IMR-90 (cell line): ENCODE data around the gene LAMA3. TPM values are rescaled to one million over a fixed set of nuclear protein-coding genes. Genes with fewer than 3 reads are reported as not detected.

Experiments used
- ATAC-seq: fragments of 200-7000 bp; cut with Tn5 transposase; 2 replicates; pipeline ENCODE4 v1.9.1; 2020; ENCODE audit warnings: low read depth, mild to moderate bottlenecking, moderate library complexity
- BruUV-seq: library from RNA; stranded (reverse); fragments of 400-500 nt; replicated peaks from 2 replicates; lab custom pipeline; 2021; lab: Mats Ljungman, UMichigan
- CTCF ChIA-PET: fragments of 300-600 bp; formaldehyde crosslinking; extraction: SDS; loops from one replicate; lab custom pipeline; 2021; ENCODE audit warnings: antibody characterized with exemption; lab: Yijun Ruan, JAX
- POLR2A ChIA-PET: fragments of 300-600 bp; sonication (Branson Sonifier 250); formaldehyde crosslinking; loops from one replicate; lab custom pipeline; 2022; ENCODE audit warnings: antibody characterized with exemption; ENCODE audit not compliant: unreplicated experiment; lab: Charles Lee
- DNase-seq: peaks from one replicate; pipeline ENCODE4 v3.0.0; 2013
- H2AFZ ChIP-seq: replicated peaks from 2 replicates; pipeline ENCODE3; 2013; ENCODE audit warnings: low read length, mild to moderate bottlenecking; ENCODE audit not compliant: poor library complexity
- H2AK5ac ChIP-seq: 2 replicates; pipeline ENCODE4 v1.6.1; 2013; ENCODE audit warnings: low read depth, low read length, inconsistent platforms
- H2AK9ac ChIP-seq: replicated peaks from 2 replicates; pipeline ENCODE3; 2013; ENCODE audit warnings: mild to moderate bottlenecking, low read depth, low read length, moderate library complexity; ENCODE audit not compliant: poor library complexity
- H2BK120ac ChIP-seq: 2 replicates; pipeline ENCODE4 v1.6.1; 2013; ENCODE audit warnings: low read depth, low read length, inconsistent platforms
- H2BK15ac ChIP-seq: 3 replicates; pipeline ENCODE4 v1.6.1; 2013; ENCODE audit warnings: low read depth, low read length, inconsistent platforms
- H2BK20ac ChIP-seq: 2 replicates; pipeline ENCODE4 v1.6.1; 2013; ENCODE audit warnings: low read depth, mild to moderate bottlenecking, inconsistent platforms, low read length, moderate library complexity
- H2BK5ac ChIP-seq: 2 replicates; pipeline ENCODE4 v1.6.1; 2013; ENCODE audit warnings: mild to moderate bottlenecking, low read depth, low read length, inconsistent platforms; ENCODE audit not compliant: poor library complexity, severe bottlenecking
- H3K14ac ChIP-seq: replicated peaks from 2 replicates; pipeline ENCODE4 v1.6.1; 2013; ENCODE audit warnings: low read depth, low read length, inconsistent platforms
- H3K18ac ChIP-seq: 2 replicates; pipeline ENCODE4 v1.6.1; 2013; ENCODE audit warnings: low read depth, low read length, control low read depth
- H3K23ac ChIP-seq: 2 replicates; pipeline ENCODE4 v1.6.1; 2013; ENCODE audit warnings: low read depth, low read length, inconsistent platforms
- H3K27ac ChIP-seq: 2 replicates; pipeline ENCODE4 v1.5.1; 2013; ENCODE audit warnings: mild to moderate bottlenecking, control low read depth, low read length; ENCODE audit not compliant: insufficient read depth
- H3K27me3 ChIP-seq: 2 replicates; pipeline ENCODE4 v1.6.1; 2013; ENCODE audit warnings: low read length; ENCODE audit not compliant: control insufficient read depth, insufficient read depth
- H3K36me3 ChIP-seq: 2 replicates; pipeline ENCODE4 v1.6.1; 2013; ENCODE audit warnings: low read length, mixed read lengths; ENCODE audit not compliant: control insufficient read depth, insufficient read depth
- H3K4ac ChIP-seq: 2 replicates; pipeline ENCODE4 v1.6.1; 2013; ENCODE audit warnings: low read depth, low read length, inconsistent platforms
- H3K4me1 ChIP-seq: 2 replicates; pipeline ENCODE4 v1.6.1; 2013; ENCODE audit warnings: low read length, mixed read lengths; ENCODE audit not compliant: control insufficient read depth, insufficient read depth
- H3K4me2 ChIP-seq: 2 replicates; pipeline ENCODE4 v1.6.1; 2013; ENCODE audit warnings: low read depth, mild to moderate bottlenecking, control low read depth, low read length, moderate library complexity
- H3K4me3 ChIP-seq: 2 replicates; pipeline ENCODE4 v1.5.1; 2013; ENCODE audit warnings: low read depth, mild to moderate bottlenecking, control low read depth, low read length, moderate library complexity; ENCODE audit not compliant: insufficient read depth
- H3K56ac ChIP-seq: 2 replicates; pipeline ENCODE4 v1.6.1; 2013; ENCODE audit warnings: low read length, inconsistent platforms; ENCODE audit not compliant: insufficient read depth; ENCODE audit errors: extremely low read depth
- H3K79me1 ChIP-seq, 2 experiments: 2 replicates each; pipeline ENCODE4 v1.6.1; 2013; ENCODE audit warnings: low read length in 2 of 2, inconsistent platforms in 1 of 2, low read depth in 1 of 2
- H3K9ac ChIP-seq: 2 replicates; pipeline ENCODE4 v1.6.1; 2013; ENCODE audit warnings: low read depth, low read length, control low read depth
- H3K9me1 ChIP-seq: 2 replicates; pipeline ENCODE4 v1.6.1; 2013; ENCODE audit warnings: low read length, inconsistent platforms; ENCODE audit not compliant: insufficient read depth
- H3K9me3 ChIP-seq: 2 replicates; pipeline ENCODE4 v1.6.1; 2013; ENCODE audit warnings: low read length; ENCODE audit not compliant: control insufficient read depth, insufficient read depth
- H4K20me1 ChIP-seq: 2 replicates; pipeline ENCODE4 v1.6.1; 2013; ENCODE audit warnings: low read length, inconsistent platforms; ENCODE audit not compliant: insufficient read depth
- H4K5ac ChIP-seq: 2 replicates; pipeline ENCODE4 v1.6.1; 2013; ENCODE audit warnings: mild to moderate bottlenecking, low read depth, low read length, control low read depth
- H4K8ac ChIP-seq, 2 experiments: 2 replicates each; pipeline ENCODE4 v1.6.1; 2013; ENCODE audit warnings: low read depth in 2 of 2, low read length in 2 of 2, control low read depth in 1 of 2, inconsistent platforms in 1 of 2
- H4K91ac ChIP-seq: 2 replicates; pipeline ENCODE4 v1.6.1; 2013; ENCODE audit warnings: low read depth, low read length, inconsistent platforms; ENCODE audit not compliant: insufficient read depth
- CEBPB ChIP-seq: IDR thresholded peaks from 2 replicates; pipeline ENCODE4 v1.6.1; 2012; ENCODE audit warnings: low read depth, low read length, improper control_type of control experiment
- CHD1 ChIP-seq: IDR thresholded peaks from 2 replicates; pipeline ENCODE4 v1.6.1; 2012; ENCODE audit warnings: low read depth, low read length, improper control_type of control experiment
- MAFK ChIP-seq: IDR thresholded peaks from 2 replicates; pipeline ENCODE4 v1.6.1; 2012; ENCODE audit warnings: low read depth, low read length, improper control_type of control experiment
- MAZ ChIP-seq: IDR thresholded peaks from 2 replicates; pipeline ENCODE4 v1.6.1; 2012; ENCODE audit warnings: low read depth, mild to moderate bottlenecking, low read length, improper control_type of control experiment, moderate library complexity, borderline replicate concordance
- NFE2L2 ChIP-seq: fragments of 150-350 bp; IDR thresholded peaks from 2 replicates; pipeline ENCODE4 v1.6.1; 2016; ENCODE audit warnings: low read depth, mild to moderate bottlenecking, low read length
- RCOR1 ChIP-seq: IDR thresholded peaks from 2 replicates; pipeline ENCODE4 v1.6.1; 2012; ENCODE audit warnings: mild to moderate bottlenecking, low read length, improper control_type of control experiment; ENCODE audit not compliant: insufficient replicate concordance
- RFX5 ChIP-seq: IDR thresholded peaks from 2 replicates; pipeline ENCODE4 v1.8.0; 2012; ENCODE audit warnings: low read depth, mild to moderate bottlenecking, low read length, moderate library complexity
- WGBS, 2 experiments: methylation state at CpG; one replicate each; pipeline versions ENCODE4 v1.1.5 to v1.1.7; 2013; ENCODE audit warnings: missing lambda C conversion rate in 2 of 2; ENCODE audit not compliant: insufficient read length in 1 of 2; ENCODE audit errors: extremely low coverage in 2 of 2; 5-methylcytosine and 5-hydroxymethylcytosine counted together
- dilution Hi-C: fragments of 300-500 bp; cut with HindIII; formaldehyde crosslinking; loops from one replicate; pipeline ENCODE4 v1.14.3; 2018; ENCODE audit warnings: low sequenced_read_pairs; ENCODE audit not compliant: unreplicated experiment
- in situ Hi-C: fragments of 300-500 bp; cut with MboI; formaldehyde crosslinking; loops from 3 replicates; pipeline ENCODE4 v1.14.3; 2019; ENCODE audit warnings: low sequenced_read_pairs, inconsistent platforms, mixed read lengths
- intact Hi-C: fragments of 100-400 bp; cut with micrococcal nuclease; formaldehyde crosslinking; loops from 2 replicates; pipeline ENCODE4 v1.10.0; 2022
- polyA plus RNA-seq, 3 experiments: library from polyadenylated mRNA; depleted of rRNA; stranded (reverse); fragments of >200 nt; gene quantifications; 2 replicates each; pipeline ENCODE4 v1.2.3, GENCODE V29; 2012; ENCODE audit warnings: low replicate concordance in 1 of 3
- total RNA-seq: library from RNA; depleted of rRNA; stranded (reverse); fragments of >200 nt; gene quantifications from 2 replicates; pipeline ENCODE4 v1.2.3, GENCODE V29; 2012
- TF ChIP-seq, protein P1 (sequence below): fragments of 150-350 bp; IDR thresholded peaks from 2 replicates; pipeline ENCODE4 v1.6.1; 2016; ENCODE audit warnings: low read depth, mild to moderate bottlenecking, low read length, moderate library complexity, borderline replicate concordance

LAMA3 gene
- total and polyA plus RNA-seq, 2 of the 4 experiments (the other 2 are of a cell fraction): 0.18 to 0.19 TPM

DNA sequence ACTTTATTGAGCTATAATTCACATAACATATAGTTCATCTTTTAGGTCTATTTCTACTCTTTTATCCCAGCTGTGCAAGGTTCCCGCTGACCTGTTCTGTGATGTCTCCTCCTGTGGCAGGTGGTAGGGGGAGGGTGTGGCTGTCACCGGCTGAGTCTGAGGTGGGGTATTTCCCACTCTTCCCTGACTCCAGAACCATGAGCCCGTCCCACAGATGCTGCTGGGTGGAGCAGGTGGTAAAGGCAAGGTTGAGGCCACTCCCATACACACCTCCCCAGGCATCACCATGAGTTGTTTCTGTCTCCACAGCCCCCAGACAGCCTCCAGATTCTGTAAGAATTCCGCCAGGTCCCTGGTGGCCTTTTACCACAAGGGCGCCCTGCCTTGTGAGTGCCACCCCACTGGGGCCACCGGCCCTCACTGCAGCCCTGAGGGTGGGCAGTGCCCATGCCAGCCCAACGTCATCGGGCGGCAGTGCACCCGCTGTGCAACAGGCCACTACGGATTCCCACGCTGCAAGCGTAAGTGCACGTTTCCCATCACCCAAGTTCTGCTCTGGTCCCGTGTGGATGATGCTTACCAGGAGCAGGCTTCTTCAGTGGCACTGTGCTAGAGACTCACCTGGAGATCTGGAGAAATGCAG is 156.9 kb downstream of the LAMA3 start:
- dilution Hi-C loops (no loop called here), in situ Hi-C loops (no loop called here), intact Hi-C loops (no loop called here)
- Histone ChIP-seq H3K9ac (no peak overlapping the region), H2AK5ac (no peak overlapping the region), H3K23ac (no peak overlapping the region), H3K9me3 (no peaks in the 10 kb centered on the region), H2BK120ac (no peak overlapping the region), H4K5ac (no peak overlapping the region), H3K4me3 (no peak overlapping the region), H3K36me3 (peaks cover 1% of the 10 kb centered on the region; the same call in 1 of the 2 replicates), H2BK5ac (no peak overlapping the region), H2BK20ac (no peak overlapping the region), H3K18ac (no peak overlapping the region), H3K56ac (no peak overlapping the region), H4K91ac (no peak overlapping the region), H3K27ac (no peak overlapping the region), H2AK9ac (no peak overlapping the region), H4K20me1 (no peaks in the 10 kb centered on the region), H3K9me1 (peaks cover 7% of the 10 kb centered on the region; the same call in 1 of the 2 replicates), H2AFZ (no peak overlapping the region), H3K27me3 (no peaks in the 10 kb centered on the region), H4K8ac (no peak overlapping the region), H2BK15ac (no peak overlapping the region), H3K4ac (no peak overlapping the region), H3K4me1 (peaks cover 5% of the 10 kb centered on the region), H3K79me1 (no peaks in the 10 kb centered on the region), H3K14ac (no peak overlapping the region), H3K4me2 (no peak overlapping the region)
- CTCF ChIA-PET: interaction anchor here (0.5 kb wide), 1 partner anchor 226 kb away, joined by 4 read pairs; no protein-coding TSS in a partner anchor
- POLR2A ChIA-PET: no interaction called here
- TF ChIP-seq MAFK: no peak
- TF ChIP-seq NFE2L2: no peak
- no peak for TF ChIP-seq MAZ
- TF ChIP-seq CHD1: no peak
- no peak for TF ChIP-seq RCOR1
- TF ChIP-seq, protein P1, sequence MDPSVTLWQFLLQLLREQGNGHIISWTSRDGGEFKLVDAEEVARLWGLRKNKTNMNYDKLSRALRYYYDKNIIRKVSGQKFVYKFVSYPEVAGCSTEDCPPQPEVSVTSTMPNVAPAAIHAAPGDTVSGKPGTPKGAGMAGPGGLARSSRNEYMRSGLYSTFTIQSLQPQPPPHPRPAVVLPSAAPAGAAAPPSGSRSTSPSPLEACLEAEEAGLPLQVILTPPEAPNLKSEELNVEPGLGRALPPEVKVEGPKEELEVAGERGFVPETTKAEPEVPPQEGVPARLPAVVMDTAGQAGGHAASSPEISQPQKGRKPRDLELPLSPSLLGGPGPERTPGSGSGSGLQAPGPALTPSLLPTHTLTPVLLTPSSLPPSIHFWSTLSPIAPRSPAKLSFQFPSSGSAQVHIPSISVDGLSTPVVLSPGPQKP: no peak
- TF ChIP-seq RFX5: no peak
- no peak for TF ChIP-seq CEBPB
- no peak for DNase-seq
- 96% methylated on average over 9 of the region's 15 CpGs; no CpG with 5 or more reads in 1 of the 2 experiments for WGBS, 2 experiments
- no TSS peak for BruUV-seq
- ATAC-seq: no peak
